ENCODE measurements around the gene CD247. TPM values are rescaled to one million over a fixed set of nuclear protein-coding genes. Genes with fewer than 3 reads are reported as not detected.

The CD247 gene
- total RNA-seq, 4 donors from 2014 or later: 0.30 to 0.76 TPM; not detected in 2

DNA sequence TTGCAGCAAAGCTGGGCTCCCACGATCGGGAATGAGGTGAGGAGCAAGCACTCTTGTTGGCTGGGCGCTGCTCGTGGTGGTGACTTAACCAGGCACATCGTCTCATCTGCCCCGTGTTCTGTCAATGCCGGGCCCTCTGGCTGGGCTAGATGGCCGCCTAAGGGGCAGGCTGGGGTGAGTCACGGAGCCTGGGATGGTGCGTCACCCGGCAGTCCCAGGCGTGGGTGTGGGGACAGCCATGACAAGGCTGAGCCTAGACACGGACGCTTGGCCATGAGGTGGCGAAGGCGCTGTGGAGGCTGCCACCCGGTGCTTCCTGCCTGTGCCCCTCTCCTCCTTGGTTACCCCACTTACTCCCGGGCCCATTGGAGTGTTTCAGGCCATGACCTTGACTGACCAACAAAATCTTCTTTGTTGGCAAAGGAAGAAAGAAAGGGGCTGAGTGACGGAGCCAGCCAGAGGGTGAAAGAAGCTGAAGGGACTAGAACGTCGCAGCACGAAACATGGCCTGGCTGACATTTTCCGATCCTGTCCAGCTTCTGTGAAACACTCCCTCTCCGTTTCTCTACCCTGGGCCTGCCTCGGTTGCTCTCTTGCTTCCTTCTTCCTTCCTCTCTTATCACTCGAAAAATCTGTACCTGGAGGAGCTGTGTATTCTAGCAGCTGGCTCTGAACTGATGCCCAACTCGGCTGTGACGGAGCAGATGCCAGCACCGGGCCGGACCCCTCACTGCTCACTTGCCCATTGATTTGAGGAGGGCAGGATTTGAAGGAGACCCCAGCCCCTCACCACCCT is 596 bp downstream of the CD247 start:
- Histone ChIP-seq H3K4me3 (peak overlapping the region; percentile 20), H3K27me3 (peaks cover 7% of the 10 kb centered on the region), H3K27ac (no peak overlapping the region), H3K9me3 (no peaks in the 10 kb centered on the region), H3K4me1 (no peaks in the 10 kb centered on the region), H3K36me3 (no peaks in the 10 kb centered on the region)
- 81% methylated on average over 30 of the region's 30 CpGs for WGBS
- TF ChIP-seq POLR2AphosphoS5 (IDR thresholded peaks at IDR 0.05): no peak
- no peak for TF ChIP-seq EP300 (IDR thresholded peaks at IDR 0.05)
- TF ChIP-seq, protein P1, sequence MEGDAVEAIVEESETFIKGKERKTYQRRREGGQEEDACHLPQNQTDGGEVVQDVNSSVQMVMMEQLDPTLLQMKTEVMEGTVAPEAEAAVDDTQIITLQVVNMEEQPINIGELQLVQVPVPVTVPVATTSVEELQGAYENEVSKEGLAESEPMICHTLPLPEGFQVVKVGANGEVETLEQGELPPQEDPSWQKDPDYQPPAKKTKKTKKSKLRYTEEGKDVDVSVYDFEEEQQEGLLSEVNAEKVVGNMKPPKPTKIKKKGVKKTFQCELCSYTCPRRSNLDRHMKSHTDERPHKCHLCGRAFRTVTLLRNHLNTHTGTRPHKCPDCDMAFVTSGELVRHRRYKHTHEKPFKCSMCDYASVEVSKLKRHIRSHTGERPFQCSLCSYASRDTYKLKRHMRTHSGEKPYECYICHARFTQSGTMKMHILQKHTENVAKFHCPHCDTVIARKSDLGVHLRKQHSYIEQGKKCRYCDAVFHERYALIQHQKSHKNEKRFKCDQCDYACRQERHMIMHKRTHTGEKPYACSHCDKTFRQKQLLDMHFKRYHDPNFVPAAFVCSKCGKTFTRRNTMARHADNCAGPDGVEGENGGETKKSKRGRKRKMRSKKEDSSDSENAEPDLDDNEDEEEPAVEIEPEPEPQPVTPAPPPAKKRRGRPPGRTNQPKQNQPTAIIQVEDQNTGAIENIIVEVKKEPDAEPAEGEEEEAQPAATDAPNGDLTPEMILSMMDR (IDR thresholded peaks at IDR 0.05): no peak
- no peak for TF ChIP-seq POLR2A (IDR thresholded peaks at IDR 0.05)
- no peak for DNase-seq (ENCODE audit: low spot score in 2 of 2)

DNA sequence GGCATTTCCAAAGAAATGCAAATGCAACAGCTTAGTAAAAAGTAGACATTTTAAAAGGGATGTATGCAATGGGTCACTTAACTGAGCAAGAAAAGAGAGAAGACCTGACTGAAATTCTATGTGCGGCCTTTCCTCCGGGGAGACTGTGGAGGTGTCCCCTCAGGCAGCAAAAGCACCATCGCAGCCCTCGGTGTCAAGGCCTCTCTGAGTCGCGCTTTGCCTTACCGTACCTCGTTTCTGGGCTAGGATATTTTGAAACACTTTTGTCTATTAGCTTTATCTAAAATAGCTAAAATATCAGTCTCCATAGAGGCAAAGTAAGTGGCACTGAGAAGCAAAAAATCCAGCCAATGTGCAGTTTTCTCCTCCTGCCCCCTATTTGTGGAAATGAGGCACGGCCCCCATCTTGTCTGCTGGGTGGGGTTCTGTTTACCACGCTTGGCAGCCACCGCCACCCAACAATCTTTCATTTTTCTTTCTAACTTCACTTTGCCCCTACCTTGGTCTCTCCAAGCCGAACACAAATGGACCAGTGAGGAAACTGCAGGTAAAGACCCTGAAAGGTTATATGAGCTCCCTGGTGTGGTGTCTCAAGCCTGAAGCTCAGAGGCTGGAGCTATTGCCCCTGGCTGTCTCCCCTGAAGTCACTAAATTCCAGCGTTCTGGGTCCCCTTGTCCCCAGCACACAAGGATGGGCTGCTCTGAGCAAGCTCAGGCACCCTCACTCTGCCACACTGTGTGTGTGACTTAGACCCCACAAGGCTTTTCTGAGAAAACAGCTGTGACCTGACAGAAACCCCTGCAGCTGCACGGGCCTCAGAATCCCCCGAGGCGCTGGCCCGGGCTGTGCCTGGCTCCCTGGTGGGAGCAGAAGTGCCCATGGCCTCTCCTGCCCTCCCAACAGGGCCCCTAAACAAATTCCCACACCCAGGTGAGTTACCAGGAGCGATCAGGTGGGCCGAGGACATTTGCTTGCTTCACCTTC is 1.6 kb downstream of the CD247 start:
- 79% methylated on average over 19 of the region's 19 CpGs for WGBS
- peak overlapping the region; percentile 6 for H3K27ac ChIP-seq
- no peaks in the 10 kb centered on the region for H3K4me1 ChIP-seq
- TF ChIP-seq POLR2AphosphoS5 (IDR thresholded peaks at IDR 0.05) (no peak), POLR2A (IDR thresholded peaks at IDR 0.05) (no peak), EP300 (IDR thresholded peaks at IDR 0.05) (no peak)
- TF ChIP-seq, protein P1 (IDR thresholded peaks at IDR 0.05): no peak
- peak overlapping the region; percentile 20 for H3K4me3 ChIP-seq
- no peak for DNase-seq (ENCODE audit: low spot score in 2 of 2)
- no peaks in the 10 kb centered on the region for H3K36me3 ChIP-seq
- H3K27me3 ChIP-seq: peaks cover 7% of the 10 kb centered on the region
- H3K9me3 ChIP-seq: no peaks in the 10 kb centered on the region

DNA sequence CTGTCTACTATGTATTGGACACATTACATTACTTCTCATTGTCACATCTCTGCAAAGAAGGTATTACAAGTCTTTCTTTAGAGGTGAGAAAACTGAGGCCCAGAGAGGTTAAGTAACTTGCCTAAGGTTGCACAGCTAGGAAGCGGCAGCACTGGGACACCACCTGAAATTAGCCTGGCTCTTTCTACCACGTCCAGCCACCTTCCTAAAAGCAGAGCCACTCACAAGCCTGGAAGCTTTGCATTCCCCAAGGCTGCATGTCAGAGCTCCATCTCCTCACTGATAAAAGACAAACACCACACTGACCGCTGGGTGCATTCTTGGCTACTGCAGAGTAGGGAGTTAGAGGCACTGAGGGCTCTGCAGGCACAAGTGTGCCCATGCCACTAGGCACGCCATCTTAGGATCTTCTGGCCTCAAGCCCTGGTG is 2.4 kb downstream of the CD247 start:
- no peak overlapping the region for H3K27ac ChIP-seq
- H3K27me3 ChIP-seq: peaks cover 7% of the 10 kb centered on the region
- WGBS: 88% methylated on average over 2 of the region's 4 CpGs
- no peaks in the 10 kb centered on the region for H3K9me3 ChIP-seq
- H3K4me3 ChIP-seq: no peak overlapping the region
- TF ChIP-seq POLR2A (IDR thresholded peaks at IDR 0.05) (no peak), EP300 (IDR thresholded peaks at IDR 0.05) (no peak), POLR2AphosphoS5 (IDR thresholded peaks at IDR 0.05) (no peak)
- TF ChIP-seq, protein P1 (IDR thresholded peaks at IDR 0.05): no peak
- H3K36me3 ChIP-seq: no peaks in the 10 kb centered on the region
- no peak for DNase-seq (ENCODE audit: low spot score in 2 of 2)
- no peaks in the 10 kb centered on the region for H3K4me1 ChIP-seq

DNA sequence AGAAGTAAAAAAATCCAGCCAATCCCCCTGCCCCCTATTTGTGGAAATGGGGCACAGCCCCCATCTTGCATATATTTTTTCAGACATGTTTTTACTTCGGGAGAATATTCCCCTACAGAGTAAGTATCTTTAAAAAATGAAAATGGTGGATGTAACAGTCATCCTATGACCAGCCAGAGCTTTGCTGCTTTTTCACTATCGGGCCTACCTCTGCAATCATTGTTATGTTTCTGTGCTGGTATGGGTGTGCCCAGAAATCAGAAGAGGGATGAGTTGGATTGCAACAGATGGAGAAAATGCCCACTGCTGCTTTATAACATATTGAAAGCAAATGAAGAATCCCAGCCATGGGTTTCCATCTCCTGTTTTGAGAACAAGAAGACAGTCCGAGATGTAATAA is 2.9 kb downstream of the CD247 start:
- no peaks in the 10 kb centered on the region for H3K36me3 ChIP-seq
- H3K27ac ChIP-seq: no peak overlapping the region
- TF ChIP-seq, protein P1 (IDR thresholded peaks at IDR 0.05): no peak
- no peak for TF ChIP-seq POLR2A (IDR thresholded peaks at IDR 0.05)
- TF ChIP-seq EP300 (IDR thresholded peaks at IDR 0.05): no peak
- no peak for TF ChIP-seq POLR2AphosphoS5 (IDR thresholded peaks at IDR 0.05)
- peaks cover 7% of the 10 kb centered on the region for H3K27me3 ChIP-seq
- H3K9me3 ChIP-seq: no peaks in the 10 kb centered on the region
- H3K4me1 ChIP-seq: no peaks in the 10 kb centered on the region
- no peak overlapping the region for H3K4me3 ChIP-seq
- 93% methylated on average over 3 of the region's 3 CpGs for WGBS
- DNase-seq (ENCODE audit: low spot score in 2 of 2): no peak

DNA sequence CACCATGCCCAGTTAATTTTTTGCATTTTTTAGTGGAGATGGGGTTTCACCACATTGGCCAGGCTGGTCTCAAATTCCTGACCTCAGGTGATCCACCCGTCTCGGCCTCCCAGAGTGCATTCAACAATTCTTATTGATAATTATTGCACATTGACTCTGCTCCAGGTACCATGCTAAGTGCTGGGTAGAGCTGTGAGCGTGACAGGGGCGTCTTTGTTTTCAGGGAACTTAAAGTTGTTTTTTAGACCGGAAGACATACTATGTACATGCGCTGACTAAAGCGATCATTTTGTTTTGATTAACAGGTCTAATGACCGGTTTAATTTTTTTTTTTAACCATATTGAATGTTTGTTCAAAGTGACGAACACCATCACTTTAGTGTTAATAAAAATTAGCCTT is 4.0 kb downstream of the CD247 start:
- Histone ChIP-seq H3K4me1 (no peaks in the 10 kb centered on the region), H3K27ac (no peak overlapping the region), H3K4me3 (no peak overlapping the region), H3K36me3 (no peaks in the 10 kb centered on the region), H3K9me3 (no peaks in the 10 kb centered on the region), H3K27me3 (peaks cover 7% of the 10 kb centered on the region)
- DNase-seq (ENCODE audit: low spot score in 2 of 2): no peak
- TF ChIP-seq EP300 (IDR thresholded peaks at IDR 0.05): no peak
- TF ChIP-seq, protein P1 (IDR thresholded peaks at IDR 0.05): no peak
- TF ChIP-seq POLR2A (IDR thresholded peaks at IDR 0.05): no peak
- TF ChIP-seq POLR2AphosphoS5 (IDR thresholded peaks at IDR 0.05): no peak
- 95% methylated on average over 9 of the region's 9 CpGs for WGBS

All from suprapubic skin (tissue), 4 donors.